GM18499 (cell line): ENCODE measurements around the gene NOD1.
A peak's percentile ranks its signal among the peaks of the same experiment; 100 is the strongest.

ENCODE experiments used
- ATAC-seq: cut with Tn5 transposase; IDR thresholded peaks from one replicate; pipeline ENCODE4 v1.9.1; 2021; ENCODE audit warnings: moderate number of reproducible peaks; ENCODE audit not compliant: insufficient read depth, unreplicated experiment

The NOD1 gene

DNA sequence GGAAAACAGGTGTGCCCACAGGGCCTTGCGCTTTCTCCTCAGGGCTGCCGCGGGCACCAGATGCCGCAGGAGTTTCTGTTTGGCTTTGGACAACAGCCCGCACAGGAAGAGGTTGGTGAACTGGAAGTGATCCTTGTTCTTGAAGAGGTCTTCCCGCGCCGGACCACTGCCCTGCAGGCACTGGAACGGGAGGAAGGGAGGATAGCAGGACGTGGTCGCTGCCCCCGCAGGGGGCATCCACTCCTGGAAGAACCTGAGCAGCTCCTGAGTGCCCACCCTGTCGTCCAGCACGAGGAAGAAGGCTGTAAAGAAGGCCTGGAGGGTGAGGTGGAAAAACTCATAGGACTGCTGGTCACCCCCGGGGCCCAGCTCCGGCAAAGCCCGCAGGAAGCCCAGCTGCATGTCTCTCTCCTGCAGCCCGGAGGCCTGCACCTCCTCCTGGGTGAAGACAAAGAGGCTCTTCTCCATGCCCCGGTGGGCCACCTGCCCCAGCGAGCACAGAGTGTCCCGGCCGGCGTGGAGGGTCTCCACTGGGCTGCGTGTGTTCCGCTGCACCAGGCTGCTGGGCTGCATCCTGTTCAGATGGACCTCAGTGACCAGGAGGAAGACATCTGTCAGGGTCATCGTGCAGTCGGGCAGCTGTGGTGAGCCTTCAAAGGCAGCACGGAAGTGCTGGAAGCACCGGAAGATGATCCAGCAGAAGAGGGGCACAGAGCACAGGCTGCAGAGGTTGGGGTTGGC lies 26.9 kb downstream of the NOD1 start:
- ATAC-seq = no peak

DNA sequence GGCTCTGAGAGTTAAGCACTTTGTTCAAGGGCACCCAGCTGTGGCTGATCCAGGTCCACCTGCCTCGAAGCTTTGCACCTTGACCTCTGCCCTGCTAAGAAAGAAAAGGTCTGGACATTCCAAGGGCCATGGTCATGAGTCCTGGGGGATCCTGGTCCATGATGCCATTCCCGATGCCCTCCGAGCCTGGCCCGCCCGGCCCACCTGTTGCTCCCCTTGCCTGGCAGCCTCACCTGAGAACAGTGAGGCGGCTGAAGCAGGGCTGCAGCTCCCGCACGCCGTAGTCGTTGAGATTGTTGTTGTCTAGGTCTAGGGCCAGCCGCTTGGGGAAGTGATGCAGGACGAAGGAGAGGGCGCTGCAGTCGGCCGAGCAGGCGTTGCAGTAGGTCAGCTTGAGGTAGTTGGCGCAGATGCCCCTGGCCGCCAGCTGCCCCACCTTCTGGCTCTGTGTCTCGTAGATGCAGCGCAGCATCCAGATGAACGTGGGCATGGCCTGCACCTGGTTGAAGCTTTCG lies 27.5 kb downstream of the NOD1 start:
- no peak for ATAC-seq

DNA sequence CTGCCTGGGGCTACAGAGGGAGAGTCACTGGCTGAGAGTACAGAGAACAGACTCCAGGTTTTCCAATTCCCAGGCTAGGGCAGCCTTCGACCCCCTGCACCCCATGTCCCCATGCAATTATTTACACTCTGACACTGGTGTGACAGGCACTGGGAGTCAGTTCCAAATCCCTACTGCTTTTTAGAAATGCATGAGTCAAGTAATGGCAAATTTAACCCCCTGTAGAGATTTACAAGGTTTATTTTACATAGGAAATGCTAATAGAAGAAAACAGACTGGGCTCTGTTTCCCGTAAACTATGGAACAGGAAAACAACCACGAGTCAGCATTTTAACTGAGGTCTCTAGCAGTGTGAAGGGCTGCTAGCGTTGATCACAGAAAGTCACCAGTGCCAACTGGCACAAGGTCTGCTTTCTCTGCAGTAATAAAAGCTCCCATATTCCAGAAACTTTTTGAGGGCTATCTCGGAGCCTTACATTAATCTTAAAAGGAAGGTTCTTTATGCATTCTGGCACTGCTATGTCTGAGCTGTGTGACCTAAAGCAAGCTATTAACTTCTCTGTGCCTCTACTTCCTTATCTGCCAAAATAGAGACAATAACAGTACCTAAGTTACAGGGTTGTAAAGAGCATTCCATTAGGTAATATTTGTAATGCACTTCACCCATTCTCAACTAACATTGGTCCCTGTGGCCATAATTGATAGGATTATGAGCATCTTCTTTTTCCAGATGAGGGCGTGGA lies 28.2 kb downstream of the NOD1 start:
- ATAC-seq = no peak

DNA sequence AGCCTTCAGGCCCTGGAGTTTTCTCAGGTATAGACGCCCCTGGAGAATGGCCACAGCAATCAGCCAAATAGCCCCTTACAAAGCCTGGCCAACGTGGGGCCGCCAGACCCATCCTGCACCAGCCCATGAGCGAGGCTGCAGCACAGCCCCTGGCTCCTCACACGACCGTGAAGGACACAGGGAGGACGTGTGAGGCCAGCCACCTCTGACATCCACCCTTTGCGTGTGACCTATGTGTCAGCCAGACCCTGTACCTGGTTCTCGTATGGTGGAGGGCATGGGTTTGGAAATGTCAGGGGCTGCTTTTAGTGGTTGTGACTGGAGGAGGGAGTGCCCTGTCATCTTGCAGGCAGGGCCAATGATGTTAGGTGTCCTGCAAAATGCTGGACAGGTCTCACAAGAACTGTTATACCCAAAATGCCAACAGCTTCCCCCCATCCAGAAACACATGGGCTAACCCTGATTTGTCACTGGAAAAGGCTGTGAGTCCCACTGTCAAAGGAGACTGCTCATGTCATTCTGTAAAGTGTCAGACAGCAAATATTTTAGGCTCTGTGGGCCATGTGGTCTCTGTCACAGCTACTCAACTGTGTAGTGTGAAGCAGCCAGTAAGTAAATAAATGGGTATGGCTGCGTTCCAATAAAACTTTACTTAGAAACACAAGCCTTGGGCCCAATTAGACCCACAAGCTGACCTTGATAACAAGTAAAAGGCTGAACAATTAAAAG lies 30.0 kb downstream of the NOD1 start:
- no peak for ATAC-seq

DNA sequence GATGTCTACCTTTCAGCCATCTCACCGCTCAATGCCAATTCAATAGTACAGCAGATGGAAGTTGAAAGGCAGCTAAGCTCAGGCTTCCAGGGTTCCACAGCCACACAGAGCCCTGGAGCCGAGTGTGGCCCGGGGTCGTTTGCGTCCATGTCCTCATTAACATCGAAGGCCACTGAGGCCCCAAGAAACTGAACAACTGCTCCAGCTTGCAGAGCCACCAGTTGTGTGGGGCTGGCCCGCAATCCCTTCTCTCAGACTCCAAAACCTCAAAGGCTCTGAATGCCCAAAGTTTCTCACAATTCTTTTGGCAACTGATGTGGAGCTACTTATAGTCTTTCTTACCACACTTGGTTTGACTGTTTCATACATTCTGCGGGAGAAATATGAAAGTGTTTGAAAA lies 31.1 kb downstream of the NOD1 start:
- no peak for ATAC-seq

DNA sequence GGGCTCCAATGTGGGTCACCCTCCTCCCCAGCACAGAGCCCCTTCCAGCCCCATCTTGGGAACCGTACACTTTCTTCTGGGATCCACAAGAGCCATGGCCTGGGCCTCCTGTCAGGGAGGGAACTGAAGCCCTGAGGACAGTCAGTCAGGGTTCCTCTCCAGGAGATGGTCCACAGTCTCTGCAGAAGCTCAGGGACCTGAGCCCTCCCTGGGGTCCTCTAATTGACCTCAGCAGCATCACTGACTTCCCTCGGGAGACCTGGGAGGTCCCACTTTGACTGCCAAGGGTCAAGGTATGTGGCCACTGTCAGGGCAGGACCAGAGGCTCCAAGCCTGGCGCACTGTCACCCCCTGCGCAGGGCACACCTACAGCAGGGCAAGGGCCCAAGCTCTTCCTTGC lies 32.3 kb downstream of the NOD1 start:
- no peak for ATAC-seq

DNA sequence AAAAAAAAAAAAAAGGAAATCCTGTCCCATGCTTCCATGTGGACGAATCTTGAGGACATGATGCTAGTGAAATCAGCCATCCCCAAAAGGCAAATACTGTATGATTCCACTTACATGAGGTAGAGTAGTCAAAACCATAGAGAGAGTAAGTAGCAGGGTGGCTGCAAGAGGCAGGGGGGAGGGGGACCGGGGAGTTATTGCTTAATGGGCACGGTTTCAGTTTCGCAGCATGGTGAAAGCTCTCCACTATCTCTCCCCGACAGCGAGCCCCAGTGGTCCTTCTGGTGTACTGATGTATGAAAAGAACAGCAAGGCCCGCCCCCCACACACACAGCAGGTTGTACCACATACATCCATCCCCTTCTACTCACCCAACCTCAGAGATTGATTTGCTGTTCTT lies 32.8 kb downstream of the NOD1 start:
- ATAC-seq = peak; percentile 93

DNA sequence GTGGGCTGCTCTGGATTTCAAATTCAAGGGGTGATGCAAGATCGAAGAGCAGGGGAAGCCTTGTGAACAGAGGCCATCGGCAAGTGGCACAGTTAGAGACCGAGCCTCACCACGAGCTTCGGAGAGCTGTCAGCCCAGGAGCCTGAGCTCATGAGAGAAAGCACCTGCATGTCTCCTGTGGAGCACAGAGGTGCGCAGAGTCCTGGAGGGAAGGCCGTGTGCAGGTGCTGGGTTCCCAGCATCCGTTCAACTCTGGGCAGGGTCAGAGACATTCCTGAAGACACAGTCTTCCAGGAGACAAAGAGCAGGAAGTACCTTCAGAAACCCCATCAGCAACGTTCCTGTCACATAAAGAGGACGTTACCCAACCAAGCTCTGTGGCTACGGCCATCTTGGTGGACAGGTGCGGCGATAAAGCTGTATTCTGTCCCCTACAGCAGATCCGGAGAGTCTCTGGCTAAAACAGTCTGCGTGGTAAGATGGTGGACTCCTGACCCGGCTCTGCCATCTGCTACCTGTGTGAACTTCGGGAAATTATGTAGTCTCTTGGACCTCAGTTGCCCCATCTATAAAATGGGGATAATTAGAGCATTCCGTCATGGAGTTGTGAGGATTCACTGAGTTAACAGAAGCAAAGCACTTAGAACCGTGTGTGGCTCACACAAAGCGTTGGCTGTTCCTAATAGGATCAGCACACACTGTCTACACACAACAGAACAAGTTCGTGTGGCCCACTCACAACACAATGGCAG lies 40.6 kb downstream of the NOD1 start:
- no peak for ATAC-seq

DNA sequence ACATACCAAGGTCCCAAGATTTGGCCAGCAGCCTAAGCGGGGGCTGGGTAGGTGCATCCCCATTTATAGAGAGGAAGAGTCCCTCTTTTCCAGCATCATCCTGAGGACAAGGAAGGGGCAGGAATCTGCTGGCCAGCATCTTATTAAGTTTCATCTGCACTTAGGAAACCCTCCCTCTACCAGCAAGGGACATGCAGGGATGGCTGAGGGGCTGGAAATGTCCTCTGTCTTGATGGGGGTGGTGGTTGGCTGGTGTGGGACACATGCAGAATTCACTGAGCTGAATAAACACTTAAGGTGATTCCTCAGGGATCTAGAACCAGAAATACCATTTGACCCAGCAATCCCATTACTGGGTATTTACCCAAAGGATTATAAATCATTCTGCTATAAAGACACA lies 42.1 kb downstream of the NOD1 start:
- ATAC-seq = no peak

DNA sequence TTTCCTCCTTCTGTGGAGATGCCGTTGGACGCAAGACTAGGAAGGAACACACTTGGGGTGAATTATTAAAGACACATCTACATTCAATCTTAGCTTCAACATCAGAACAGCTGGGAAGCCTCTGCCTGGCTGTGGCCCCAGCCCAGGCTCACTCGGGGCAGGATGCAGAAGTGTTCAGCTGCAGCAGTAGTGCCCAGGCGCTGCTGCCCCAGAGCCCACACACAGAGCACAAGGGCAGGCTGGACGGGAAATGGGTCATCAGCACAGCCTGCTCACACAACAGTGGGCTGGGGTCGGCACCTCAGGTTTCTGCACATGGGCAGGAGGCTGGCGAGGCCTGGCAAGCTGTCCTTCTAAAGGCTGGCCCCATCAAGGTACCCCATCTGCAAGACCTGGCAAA lies 42.5 kb downstream of the NOD1 start:
- no peak for ATAC-seq

DNA sequence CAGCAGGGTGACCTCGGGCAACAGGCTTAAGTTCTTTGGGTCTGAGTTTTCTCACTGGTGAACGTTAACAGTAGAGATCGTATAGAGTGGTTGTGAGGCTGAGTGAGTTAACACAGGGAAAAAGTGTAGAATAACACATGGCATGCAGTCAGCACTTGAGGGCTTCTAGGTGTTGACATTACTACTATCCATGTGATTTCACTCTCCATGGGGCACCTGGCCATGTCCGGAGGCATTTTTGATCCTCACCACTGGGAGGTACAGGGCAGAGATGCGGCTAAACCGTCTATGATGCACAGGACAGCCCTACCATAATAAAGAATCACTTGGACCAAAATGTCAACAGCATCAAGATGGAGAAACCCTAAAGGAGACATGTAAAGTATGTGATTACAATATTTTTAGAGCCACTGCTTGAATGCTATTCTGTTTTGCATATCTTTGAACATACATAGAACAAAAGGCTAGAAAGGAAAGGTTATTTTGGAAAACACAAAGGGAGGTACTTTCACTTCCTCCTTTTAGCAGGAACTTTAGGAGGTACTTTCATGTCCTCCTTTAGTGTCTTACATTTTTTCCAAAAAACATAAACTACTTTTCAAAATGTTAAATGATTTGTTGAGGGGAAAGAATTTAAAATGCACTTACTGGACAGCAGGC lies 44.3 kb downstream of the NOD1 start:
- no peak for ATAC-seq

DNA sequence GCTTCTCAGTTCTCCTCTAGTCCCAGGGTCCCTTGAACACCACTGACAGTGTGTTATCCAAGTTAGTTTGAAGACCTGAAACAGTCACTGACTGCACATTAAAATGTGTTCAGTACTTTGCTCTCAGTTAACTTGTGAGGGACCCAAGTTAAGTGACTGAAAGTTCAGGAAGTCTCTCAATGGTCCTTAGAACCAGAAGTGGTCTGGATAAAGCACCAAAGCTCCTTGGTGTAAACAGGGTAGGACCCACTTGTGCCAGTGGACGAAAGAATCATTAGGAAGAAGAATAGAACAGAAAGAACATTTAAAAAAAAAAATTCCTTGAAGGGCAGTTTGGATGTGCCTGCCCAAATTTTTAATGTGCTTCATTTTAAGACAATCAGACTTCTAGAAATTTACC lies 45.1 kb downstream of the NOD1 start:
- ATAC-seq = no peak

DNA sequence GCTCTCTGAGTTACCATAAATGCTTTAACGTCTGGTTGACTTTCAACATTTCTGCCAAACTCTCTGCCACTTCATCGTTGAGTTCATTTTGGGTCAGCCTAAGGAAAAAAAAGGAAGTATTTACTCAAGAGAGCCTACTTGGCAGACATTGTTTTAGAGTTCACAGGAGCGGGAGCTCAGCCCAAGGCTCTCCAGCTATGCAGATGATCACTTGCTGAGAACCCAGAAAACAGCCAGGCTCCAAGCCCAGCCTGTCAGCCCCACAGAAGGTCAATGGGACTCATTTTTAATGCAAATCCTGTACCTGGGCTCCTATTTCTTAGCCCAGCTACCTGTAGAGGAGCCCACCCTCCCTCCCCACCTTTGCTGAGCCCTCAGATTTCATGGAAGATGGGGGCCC lies 45.5 kb downstream of the NOD1 start:
- no peak for ATAC-seq

DNA sequence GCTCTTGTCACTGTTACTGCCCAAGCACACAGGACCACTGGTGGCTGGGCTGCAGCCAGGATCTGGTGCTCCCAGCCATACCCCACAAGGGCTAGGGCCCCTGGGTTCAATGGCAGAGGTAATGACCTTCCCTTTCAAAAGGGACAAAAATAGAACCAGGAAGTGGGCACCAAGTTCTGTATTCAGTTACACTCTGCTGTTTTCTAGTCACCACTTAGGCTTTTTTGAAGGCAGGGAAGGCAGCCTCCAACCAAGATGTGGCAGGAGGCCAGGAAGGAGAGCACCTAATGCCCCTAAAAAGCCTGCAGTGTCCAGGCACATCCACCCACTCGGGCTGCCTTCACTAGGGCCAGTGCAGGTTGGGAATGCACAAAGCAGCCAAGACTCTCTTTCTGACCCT lies 47.8 kb downstream of the NOD1 start:
- ATAC-seq = no peak

DNA sequence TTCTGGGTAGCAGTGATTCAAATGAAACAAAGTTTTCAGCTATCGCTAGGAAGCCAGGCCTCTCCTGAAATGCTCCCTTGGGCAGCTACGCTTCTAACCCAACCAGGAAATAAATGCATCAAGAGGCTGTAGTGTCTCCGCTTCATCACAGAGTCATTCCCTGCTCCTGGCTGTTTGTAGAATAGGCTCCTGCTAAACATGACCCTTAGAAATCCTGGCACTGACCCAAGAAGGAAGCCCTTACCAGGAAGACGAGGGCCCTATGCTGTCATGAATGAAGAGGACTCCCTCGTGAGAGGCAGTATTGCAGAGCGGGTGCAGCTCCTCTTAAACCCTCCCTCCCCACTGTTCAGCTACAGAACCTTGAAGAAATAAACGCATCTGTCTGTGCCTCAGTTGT lies 48.3 kb downstream of the NOD1 start:
- ATAC-seq = no peak

DNA sequence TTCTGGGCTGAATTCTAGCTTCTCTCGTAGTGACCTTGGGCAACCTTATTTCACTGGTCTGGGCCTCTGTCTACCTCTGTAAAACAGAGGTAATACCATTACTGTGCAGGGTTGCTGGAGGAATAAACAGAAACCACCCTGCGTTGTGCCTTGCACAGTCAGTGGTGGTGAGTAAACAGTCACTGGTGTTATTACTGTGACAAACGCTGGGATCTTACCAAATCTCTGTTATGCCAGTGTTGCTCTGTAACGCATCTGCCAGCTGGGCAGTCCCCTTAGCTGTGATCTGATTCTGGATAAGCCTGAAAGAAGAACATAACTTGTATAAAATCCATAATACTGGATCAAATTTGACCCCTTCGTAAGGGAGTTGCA lies 49.4 kb downstream of the NOD1 start:
- no peak for ATAC-seq

DNA sequence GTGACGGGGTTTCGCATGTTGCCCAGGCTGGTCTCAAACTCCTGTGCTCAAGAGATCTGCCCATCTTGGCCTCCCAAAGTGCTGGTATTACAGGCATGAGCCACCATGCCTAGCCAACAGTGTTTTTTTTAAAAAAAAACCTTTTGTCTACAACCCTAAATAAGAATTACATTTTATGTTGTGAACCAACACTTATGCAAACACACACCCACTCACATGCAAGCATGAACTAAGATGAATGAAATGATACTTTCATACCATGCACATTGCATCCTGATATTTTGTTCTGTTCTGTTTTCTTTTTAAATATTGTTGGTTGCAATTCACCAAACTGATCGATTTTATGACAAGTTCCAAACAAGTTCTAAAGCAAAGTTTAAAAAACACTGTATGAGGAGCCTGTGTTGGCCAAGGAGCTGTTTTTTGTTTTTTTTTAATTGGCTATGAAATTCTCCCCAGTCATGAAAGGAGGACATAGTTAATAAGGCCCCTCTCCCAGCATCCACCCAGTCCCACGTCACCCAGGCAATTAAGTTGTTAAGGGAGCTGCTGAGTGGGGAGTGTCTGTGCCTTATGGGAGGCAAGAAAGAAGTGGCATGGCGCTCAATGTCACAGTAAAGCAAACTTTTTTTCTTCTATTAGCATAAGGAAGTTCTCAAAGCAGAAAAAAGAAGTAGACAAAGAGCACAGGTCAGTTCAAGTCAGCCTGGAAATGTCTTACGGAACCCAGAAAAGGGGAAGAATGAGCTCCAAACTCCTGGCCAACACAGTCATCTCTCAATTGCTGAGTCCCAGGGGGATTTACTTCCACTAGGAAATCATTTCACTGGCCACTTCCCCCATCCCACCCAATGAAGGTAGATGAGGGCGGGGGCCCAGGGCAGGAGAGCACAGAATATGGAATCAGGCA lies 50.1 kb downstream of the NOD1 start:
- no peak for ATAC-seq

DNA sequence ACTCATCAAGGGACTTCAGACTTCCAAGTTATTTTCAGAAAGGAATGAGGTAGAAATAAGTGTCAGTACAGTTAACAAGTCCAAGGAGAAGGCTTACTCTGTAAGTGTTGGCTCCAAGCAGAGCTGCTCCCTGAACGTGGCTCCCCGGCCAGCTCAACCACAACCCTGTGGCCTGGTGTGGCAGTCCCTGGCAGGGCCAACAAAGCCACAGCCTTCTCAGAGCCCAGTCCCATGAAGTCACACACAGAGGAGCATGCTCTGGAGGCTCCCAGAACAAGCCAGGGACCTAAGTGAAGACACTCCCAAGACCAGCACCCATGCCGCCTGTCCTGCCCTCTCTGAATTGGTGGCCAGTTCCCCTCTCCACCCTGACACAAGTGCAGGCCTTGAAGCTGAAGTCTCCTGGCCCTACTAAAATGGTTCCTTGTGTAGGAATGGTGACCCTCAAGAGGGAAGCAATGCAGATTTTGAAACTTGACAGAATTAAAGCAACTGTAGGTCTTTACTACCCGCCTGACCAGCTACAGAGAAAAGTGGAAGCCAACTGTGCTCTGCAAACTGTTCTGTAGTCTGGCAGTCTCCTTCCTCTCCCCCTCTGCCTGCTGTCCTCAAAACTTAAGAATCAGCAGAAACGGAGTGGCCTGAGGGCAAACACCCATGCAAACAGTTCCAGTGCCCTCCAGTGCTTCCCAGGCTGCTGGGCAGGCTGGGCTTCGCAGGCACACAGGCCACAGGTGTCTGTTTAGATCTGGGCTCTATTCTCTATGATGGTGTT lies 51.1 kb downstream of the NOD1 start:
- no peak for ATAC-seq
